Stomach smooth muscle (tissue), 2 donors: ENCODE measurements around the gene CACNA1G.

Source experiments
- H3K27ac ChIP-seq: one replicate; pipeline ENCODE4 v1.7.0; 2013; ENCODE audit warnings: mild to moderate bottlenecking, low read length, inconsistent platforms
- H3K27me3 ChIP-seq, 2 donors: one replicate each; pipeline ENCODE4 v1.7.0; 2013; ENCODE audit warnings: low read length in 2 of 2; ENCODE audit not compliant: insufficient read depth in 2 of 2, control insufficient read depth in 1 of 2
- H3K36me3 ChIP-seq, 2 donors: one replicate each; pipeline ENCODE4 v1.7.0; 2013; ENCODE audit warnings: low read length in 2 of 2; ENCODE audit not compliant: control insufficient read depth in 2 of 2, insufficient read depth in 2 of 2
- H3K4me1 ChIP-seq: one replicate; pipeline ENCODE4 v1.7.0; 2013; ENCODE audit warnings: low read length; ENCODE audit not compliant: control insufficient read depth, insufficient read depth
- H3K4me3 ChIP-seq, 2 donors: one replicate each; pipeline ENCODE4 v1.7.0; 2013; ENCODE audit warnings: low read length in 2 of 2
- H3K9ac ChIP-seq, 2 donors: one replicate each; pipeline ENCODE4 v1.7.0; 2013; ENCODE audit warnings: low read length in 2 of 2, mild to moderate bottlenecking in 1 of 2
- H3K9me3 ChIP-seq, 2 donors: one replicate each; pipeline ENCODE4 v1.7.0; 2013; ENCODE audit warnings: low read length in 2 of 2; ENCODE audit not compliant: control insufficient read depth in 2 of 2
- donor health status: healthy.
- donor health status: Pancreatic carcinoma.

The CACNA1G gene

GRCh38 chr17:50665838-50666237 lies 105.3 kb downstream of the CACNA1G start:
- Histone ChIP-seq H3K27me3 (no peaks in the 10 kb centered on the region), H3K27ac (no peak overlapping the region), H3K9me3 (no peaks in the 10 kb centered on the region)

DNA sequence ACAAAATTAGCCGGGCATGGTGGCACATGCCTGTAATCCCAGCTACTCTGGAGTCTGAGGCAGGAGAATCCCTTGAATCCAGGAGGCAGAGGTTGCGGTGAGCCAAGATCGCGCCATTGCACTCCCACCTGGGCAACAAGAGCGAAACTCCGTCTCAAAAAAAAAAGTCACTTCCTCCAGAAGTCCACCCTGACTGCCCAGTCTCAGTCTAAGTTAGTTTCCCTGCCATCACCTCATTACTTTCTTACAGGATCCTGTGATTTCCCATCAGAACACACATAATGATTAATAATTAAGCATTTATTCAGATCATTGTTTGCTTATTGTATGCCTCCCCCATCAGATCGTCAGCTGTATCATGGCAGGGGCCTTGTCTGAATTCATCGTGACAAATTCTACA lies 105.8 kb downstream of the CACNA1G start:
- Histone ChIP-seq H3K9me3 (no peaks in the 10 kb centered on the region), H3K36me3 (no peaks in the 10 kb centered on the region), H3K4me1 (peaks cover 10% of the 10 kb centered on the region), H3K9ac (no peak overlapping the region), H3K27ac (no peak overlapping the region), H3K27me3 (no peaks in the 10 kb centered on the region), H3K4me3 (no peak overlapping the region)

More at GRCh38 chr17:50665838-50666237, 105.3 kb downstream of the CACNA1G start:
- Histone ChIP-seq H3K4me3 (no peak overlapping the region), H3K4me1 (peaks cover 15% of the 10 kb centered on the region), H3K9ac (no peak overlapping the region), H3K36me3 (no peaks in the 10 kb centered on the region)

DNA sequence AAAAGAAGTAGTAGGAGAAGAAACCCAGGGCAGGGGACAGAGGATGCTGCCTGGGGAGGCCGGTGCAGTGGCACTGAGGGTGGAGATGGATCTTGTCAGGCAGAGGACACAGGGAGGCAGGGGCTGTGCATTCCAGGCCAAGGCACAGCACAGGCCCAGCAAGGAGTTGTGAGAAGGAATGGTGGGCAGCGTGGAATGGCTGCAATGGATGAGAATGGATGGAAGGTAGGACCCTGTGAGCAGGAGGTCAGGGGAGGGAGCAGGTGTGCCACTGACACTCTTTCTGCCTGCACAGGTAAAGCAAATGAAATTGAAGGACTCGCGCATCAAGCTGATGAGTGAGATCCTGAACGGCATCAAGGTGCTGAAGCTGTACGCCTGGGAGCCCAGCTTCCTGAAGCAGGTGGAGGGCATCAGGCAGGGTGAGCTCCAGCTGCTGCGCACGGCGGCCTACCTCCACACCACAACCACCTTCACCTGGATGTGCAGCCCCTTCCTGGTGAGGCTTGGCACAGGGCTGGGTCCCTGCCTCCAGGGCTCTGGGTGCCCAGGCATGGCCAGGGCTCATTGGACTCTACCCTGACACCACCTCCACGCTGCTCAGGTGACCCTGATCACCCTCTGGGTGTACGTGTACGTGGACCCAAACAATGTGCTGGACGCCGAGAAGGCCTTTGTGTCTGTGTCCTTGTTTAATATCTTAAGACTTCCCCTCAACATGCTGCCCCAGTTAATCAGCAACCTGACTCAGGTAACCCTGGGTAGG lies 106.9 kb downstream of the CACNA1G start:
- no peak overlapping the region for H3K27ac ChIP-seq
- no peak overlapping the region for H3K4me3 ChIP-seq
- no peaks in the 10 kb centered on the region for H3K27me3 ChIP-seq
- H3K9me3 ChIP-seq, result no peaks in the 10 kb centered on the region
- H3K4me1 ChIP-seq, result no peaks in the 10 kb centered on the region
- no peak overlapping the region for H3K9ac ChIP-seq
- H3K36me3 ChIP-seq, result no peaks in the 10 kb centered on the region

- Histone ChIP-seq H3K9me3 (no peaks in the 10 kb centered on the region), H3K27me3 (no peaks in the 10 kb centered on the region), H3K9ac (no peak overlapping the region), H3K4me3 (no peak overlapping the region), H3K36me3 (no peaks in the 10 kb centered on the region), H3K27ac (no peak overlapping the region), H3K4me1 (no peaks in the 10 kb centered on the region)
These were observed 107.7 kb downstream of the CACNA1G start for GRCh38 chr17:50668025-50668837.

- Histone ChIP-seq H3K4me1 (no peaks in the 10 kb centered on the region), H3K9me3 (no peaks in the 10 kb centered on the region), H3K9ac (no peak overlapping the region), H3K27ac (no peak overlapping the region), H3K27me3 (no peaks in the 10 kb centered on the region), H3K4me3 (no peak overlapping the region), H3K36me3 (no peaks in the 10 kb centered on the region)
These were observed 108.5 kb downstream of the CACNA1G start for GRCh38 chr17:50668838-50669581.

- H3K27ac ChIP-seq, result no peak overlapping the region
- no peak overlapping the region for H3K4me3 ChIP-seq
- no peak overlapping the region for H3K9ac ChIP-seq
- no peaks in the 10 kb centered on the region for H3K27me3 ChIP-seq
- no peaks in the 10 kb centered on the region for H3K36me3 ChIP-seq
- H3K4me1 ChIP-seq, result no peaks in the 10 kb centered on the region
- H3K9me3 ChIP-seq, result no peaks in the 10 kb centered on the region
These were observed 111.6 kb downstream of the CACNA1G start for GRCh38 chr17:50672071-50672470.

GRCh38 chr17:50672831-50673551 lies 112.5 kb downstream of the CACNA1G start:
- Histone ChIP-seq H3K36me3 (no peaks in the 10 kb centered on the region), H3K4me1 (no peaks in the 10 kb centered on the region), H3K9me3 (no peaks in the 10 kb centered on the region), H3K4me3 (no peak overlapping the region), H3K27ac (no peak overlapping the region), H3K27me3 (no peaks in the 10 kb centered on the region), H3K9ac (no peak overlapping the region)

- no peaks in the 10 kb centered on the region for H3K36me3 ChIP-seq
- no peak overlapping the region for H3K4me3 ChIP-seq
- no peaks in the 10 kb centered on the region for H3K27me3 ChIP-seq
- H3K4me1 ChIP-seq, result no peaks in the 10 kb centered on the region
- H3K9me3 ChIP-seq, result no peaks in the 10 kb centered on the region
- H3K27ac ChIP-seq, result no peak overlapping the region
- H3K9ac ChIP-seq, result no peak overlapping the region
These were observed 114.7 kb downstream of the CACNA1G start for GRCh38 chr17:50675190-50675589.

DNA sequence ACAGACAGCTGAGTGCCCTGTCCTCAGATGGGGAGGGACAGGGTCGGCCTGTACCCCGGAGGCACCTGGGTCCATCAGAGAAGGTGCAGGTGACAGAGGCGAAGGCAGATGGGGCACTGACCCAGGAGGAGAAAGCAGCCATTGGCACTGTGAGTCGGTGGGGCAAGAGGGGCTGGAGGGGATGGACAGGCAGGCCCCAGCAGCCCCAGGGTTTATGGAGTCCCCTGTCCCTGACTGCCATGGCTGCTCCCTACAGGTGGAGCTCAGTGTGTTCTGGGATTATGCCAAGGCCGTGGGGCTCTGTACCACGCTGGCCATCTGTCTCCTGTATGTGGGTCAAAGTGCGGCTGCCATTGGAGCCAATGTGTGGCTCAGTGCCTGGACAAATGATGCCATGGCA lies 115.1 kb downstream of the CACNA1G start:
- H3K36me3 ChIP-seq, result no peaks in the 10 kb centered on the region
- H3K27me3 ChIP-seq, result no peaks in the 10 kb centered on the region
- no peaks in the 10 kb centered on the region for H3K9me3 ChIP-seq
- no peak overlapping the region for H3K4me3 ChIP-seq
- no peak overlapping the region for H3K9ac ChIP-seq
- no peaks in the 10 kb centered on the region for H3K4me1 ChIP-seq
- no peak overlapping the region for H3K27ac ChIP-seq
